BLaER1 treated with 17β-estradiol and CSF1 and Interleukin-3, amounts not matched to agents 10 nM and 100 nM (cell line): ENCODE data around the gene IGSF3.
A peak's percentile ranks its signal among the peaks of the same experiment; 100 is the strongest.

ENCODE experiments used
- H3K27ac ChIP-seq, 11 experiments: shearing (Covaris generic); formaldehyde crosslinking; 2 replicates each; pipeline ENCODE4 v1.8.1; 2022
- H3K27me3 ChIP-seq, 11 experiments: shearing (Covaris generic); formaldehyde crosslinking; 2 replicates each; pipeline ENCODE4 v1.8.1; 2022
- H3K36me3 ChIP-seq, 11 experiments: shearing (Covaris generic); formaldehyde crosslinking; 2 replicates each; pipeline ENCODE4 v1.8.1; 2022
- H3K4me1 ChIP-seq, 10 experiments: shearing (Covaris generic); formaldehyde crosslinking; 2 replicates each; pipeline ENCODE4 v1.8.1; 2022
- H3K4me2 ChIP-seq, 11 experiments: shearing (Covaris generic); formaldehyde crosslinking; 2 replicates each; pipeline ENCODE4 v1.8.1; 2022
- H3K4me3 ChIP-seq, 10 experiments: shearing (Covaris generic); formaldehyde crosslinking; 2 replicates each; pipeline ENCODE4 v1.8.1; 2022
- H3K9ac ChIP-seq, 11 experiments: shearing (Covaris generic); formaldehyde crosslinking; 2 replicates each; pipeline ENCODE4 v1.8.1; 2022
- H3K9me3 ChIP-seq, 11 experiments: shearing (Covaris generic); formaldehyde crosslinking; replicated peaks in 1 of 11; 2 replicates each; pipeline ENCODE4 v1.8.1; 2022
- H4K20me1 ChIP-seq, 11 experiments: shearing (Covaris generic); formaldehyde crosslinking; 2 replicates each; pipeline ENCODE4 v1.8.1; 2022
- Cebpa-rat ChIP-seq, 11 experiments: shearing (Covaris generic); IDR thresholded peaks; 2 replicates each; pipeline ENCODE4 v1.8.1; 2022

Gene IGSF3

GRCh38 chr1:116537898-116538297, 129.6 kb downstream of the IGSF3 start:
- Histone ChIP-seq H3K36me3 (peaks cover 60 to 100% (median 100%) of the 10 kb centered on the region in 11 experiments), H4K20me1 (peaks cover 0 to 30% (median 11%) of the 10 kb centered on the region in 11 experiments; a peak in 7 of 22 replicates), H3K27me3 (no peaks in the 10 kb centered on the region), H3K9ac (no peak overlapping the region), H3K4me3 (no peak overlapping the region), H3K9me3 (peaks cover 0 to 70% (median 41%) of the 10 kb centered on the region in 11 experiments; a peak in 18 of 22 replicates), H3K4me2 (peak overlapping the region in 9 of 11 experiments; percentile 51 to 81 (median 74); a peak in 16 of 22 replicates), H3K4me1 (peaks cover 47 to 73% (median 53%) of the 10 kb centered on the region in 10 experiments), H3K27ac (peak overlapping the region in 9 of 11 experiments; percentile 2 to 60 (median 51); a peak in 9 of 22 replicates)
- no peak for TF ChIP-seq Cebpa-rat (IDR thresholded peaks at IDR 0.05)

GRCh38 chr1:116537040-116537831, 130.3 kb downstream of the IGSF3 start:
- no peak for TF ChIP-seq Cebpa-rat (IDR thresholded peaks at IDR 0.05)
- Histone ChIP-seq H3K9me3 (peaks cover 0 to 67% (median 36%) of the 10 kb centered on the region in 11 experiments; a peak in 18 of 22 replicates), H3K4me3 (no peak overlapping the region), H3K27me3 (no peaks in the 10 kb centered on the region), H3K27ac (peak overlapping the region in 4 of 11 experiments; percentile 11 to 56 (median 27); a peak in 6 of 22 replicates), H3K4me1 (peaks cover 40 to 70% (median 47%) of the 10 kb centered on the region in 10 experiments), H3K9ac (no peak overlapping the region), H3K36me3 (peaks cover 57 to 100% (median 99%) of the 10 kb centered on the region in 11 experiments), H3K4me2 (peak overlapping the region in 3 of 11 experiments; percentile 63 to 78 (median 77); a peak in 5 of 22 replicates), H4K20me1 (peaks cover 0 to 30% (median 11%) of the 10 kb centered on the region in 11 experiments; a peak in 7 of 22 replicates)

DNA sequence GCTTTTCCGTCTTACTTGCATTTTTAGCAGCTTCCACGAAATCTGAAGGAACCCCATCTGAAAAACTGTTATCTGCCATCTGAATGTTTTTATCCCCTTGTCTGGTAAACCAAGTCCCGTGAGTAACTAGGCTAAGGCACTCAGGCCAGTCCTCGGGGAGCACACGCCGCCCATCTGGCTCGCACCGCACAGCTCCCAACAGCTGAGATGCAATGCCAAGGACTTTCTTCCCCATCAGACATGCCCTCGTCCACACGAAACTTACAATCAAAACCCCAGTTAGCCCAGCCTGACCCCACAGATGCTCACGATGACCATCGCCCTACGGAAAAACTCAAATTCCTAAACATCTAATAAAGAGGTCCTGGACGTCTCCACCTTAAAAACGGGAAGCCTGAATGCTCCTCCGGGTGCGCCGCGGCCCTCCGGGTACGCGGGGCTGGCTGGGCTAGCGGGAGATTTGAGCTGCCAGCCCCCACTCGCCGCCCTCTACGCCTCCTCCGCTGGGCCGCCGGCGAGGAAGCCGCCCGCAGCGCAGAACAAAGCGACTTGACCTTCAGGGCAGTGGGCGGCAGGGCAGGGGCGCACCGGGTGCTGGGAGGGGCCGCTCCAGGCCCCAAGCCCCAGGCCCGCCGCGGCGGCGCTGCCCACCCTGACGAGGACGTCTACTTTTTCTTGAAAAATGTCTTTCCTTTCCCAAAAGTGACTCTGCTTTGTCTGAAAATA, 133.4 kb downstream of the IGSF3 start:
- Histone ChIP-seq H3K27me3 (no peaks in the 10 kb centered on the region), H4K20me1 (peaks cover 0 to 22% (median 7%) of the 10 kb centered on the region in 11 experiments; a peak in 7 of 22 replicates), H3K4me3 (no peak overlapping the region), H3K4me2 (no peak overlapping the region), H3K9ac (no peak overlapping the region), H3K36me3 (peaks cover 53 to 100% (median 99%) of the 10 kb centered on the region in 11 experiments), H3K4me1 (peaks cover 9 to 39% (median 16%) of the 10 kb centered on the region in 10 experiments), H3K27ac (peak overlapping the region in 1 of 11 experiments; percentile 3; a peak in 1 of 22 replicates), H3K9me3 (peaks cover 0 to 65% (median 38%) of the 10 kb centered on the region in 11 experiments; a peak in 18 of 22 replicates)
- TF ChIP-seq Cebpa-rat (IDR thresholded peaks at IDR 0.05), result no peak

DNA sequence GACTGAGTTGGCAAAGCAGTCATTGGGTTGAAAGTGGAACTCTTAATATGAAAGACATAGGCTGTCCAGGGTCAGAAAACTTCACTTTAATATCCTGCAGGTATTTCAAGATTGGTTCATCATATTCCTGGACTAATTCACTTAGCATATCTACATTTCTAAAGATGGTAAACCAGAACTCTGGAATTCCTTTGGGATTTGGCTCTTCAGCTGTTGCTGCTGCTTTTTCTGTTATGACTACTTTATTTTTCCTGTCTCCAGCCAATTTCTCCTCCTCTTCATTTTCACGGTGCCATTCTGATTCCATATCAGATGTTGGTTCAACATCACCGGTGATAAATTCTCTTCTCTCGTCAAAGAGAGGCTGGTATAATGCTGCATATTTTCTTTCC, 134.1 kb downstream of the IGSF3 start:
- TF ChIP-seq Cebpa-rat (IDR thresholded peaks at IDR 0.05), result no peak
- peaks cover 60 to 100% (median 99%) of the 10 kb centered on the region in 11 experiments for H3K36me3 ChIP-seq

GRCh38 chr1:116532671-116533428, 134.7 kb downstream of the IGSF3 start:
- H3K4me3 ChIP-seq, result no peak overlapping the region
- peaks cover 0 to 71% (median 45%) of the 10 kb centered on the region in 11 experiments; a peak in 19 of 22 replicates for H3K9me3 ChIP-seq
- peaks cover 0 to 22% (median under 1%) of the 10 kb centered on the region in 11 experiments; a peak in 6 of 22 replicates for H4K20me1 ChIP-seq
- H3K27me3 ChIP-seq, result no peaks in the 10 kb centered on the region
- peaks cover 65 to 100% (median 99%) of the 10 kb centered on the region in 11 experiments for H3K36me3 ChIP-seq
- TF ChIP-seq Cebpa-rat (IDR thresholded peaks at IDR 0.05), result no peak
- H3K27ac ChIP-seq, result peak overlapping the region in 1 of 11 experiments; percentile 22; a peak in 1 of 22 replicates
- no peak overlapping the region for H3K9ac ChIP-seq
- H3K4me1 ChIP-seq, result peaks cover 0 to 26% (median 3%) of the 10 kb centered on the region in 10 experiments; a peak in 9 of 20 replicates
- 0 out of 22 replicates have a peak overlapping the region, but pooled peaks of 1 of the 11 experiments have one; percentile 6 for H3K4me2 ChIP-seq

More for the DNA sequence above, 134.1 kb downstream of the IGSF3 start:
- H3K27me3 ChIP-seq, result no peaks in the 10 kb centered on the region
- H3K9ac ChIP-seq, result no peak overlapping the region
- no peak overlapping the region for H3K4me3 ChIP-seq
- no peak overlapping the region for H3K27ac ChIP-seq
- peaks cover 0 to 66% (median 43%) of the 10 kb centered on the region in 11 experiments; a peak in 18 of 22 replicates for H3K9me3 ChIP-seq
- H4K20me1 ChIP-seq, result peaks cover 0 to 22% (median 6%) of the 10 kb centered on the region in 11 experiments; a peak in 7 of 22 replicates
- 0 out of 22 replicates have a peak overlapping the region, but pooled peaks of 1 of the 11 experiments have one; percentile 6 for H3K4me2 ChIP-seq
- peaks cover 2 to 31% (median 9%) of the 10 kb centered on the region in 10 experiments for H3K4me1 ChIP-seq

- Histone ChIP-seq H4K20me1 (peaks cover 0 to 15% (median 0%) of the 10 kb centered on the region in 11 experiments; a peak in 6 of 22 replicates), H3K4me1 (peaks cover 0 to 16% (median 0%) of the 10 kb centered on the region in 10 experiments; a peak in 5 of 20 replicates), H3K4me2 (no peak overlapping the region), H3K9ac (no peak overlapping the region), H3K9me3 (peaks cover 0 to 71% (median 47%) of the 10 kb centered on the region in 11 experiments; a peak in 19 of 22 replicates), H3K36me3 (peaks cover 65 to 100% (median 99%) of the 10 kb centered on the region in 11 experiments), H3K27me3 (no peaks in the 10 kb centered on the region), H3K4me3 (no peak overlapping the region), H3K27ac (no peak overlapping the region)
- no peak for TF ChIP-seq Cebpa-rat (IDR thresholded peaks at IDR 0.05)
Measured at GRCh38 chr1:116531917-116532316, 135.6 kb downstream of the IGSF3 start.

- peaks cover 0 to 13% (median 0%) of the 10 kb centered on the region in 11 experiments; a peak in 5 of 22 replicates for H4K20me1 ChIP-seq
- no peak for TF ChIP-seq Cebpa-rat (IDR thresholded peaks at IDR 0.05)
- H3K27ac ChIP-seq, result no peak overlapping the region
- peaks cover 0 to 15% (median 0%) of the 10 kb centered on the region in 10 experiments; a peak in 4 of 20 replicates for H3K4me1 ChIP-seq
- no peaks in the 10 kb centered on the region for H3K27me3 ChIP-seq
- H3K4me2 ChIP-seq, result no peak overlapping the region
- peaks cover 52 to 100% (median 97%) of the 10 kb centered on the region in 11 experiments for H3K36me3 ChIP-seq
- H3K9me3 ChIP-seq, result peaks cover 0 to 55% (median 31%) of the 10 kb centered on the region in 11 experiments; a peak in 18 of 22 replicates
- no peak overlapping the region for H3K9ac ChIP-seq
- H3K4me3 ChIP-seq, result no peak overlapping the region
Measured at GRCh38 chr1:116529681-116530080, 137.9 kb downstream of the IGSF3 start.
